Vagina (tissue), 2 donors: ENCODE data around the gene EVL. TPM values are rescaled to one million over a fixed set of nuclear protein-coding genes. Genes with fewer than 3 reads are reported as not detected.

Experiments
- DNase-seq, 2 donors: peaks; one replicate each; pipeline ENCODE4 v3.0.0-alpha.2; 2017; ENCODE audit errors: extremely low spot score in 2 of 2
- H3K27ac ChIP-seq: fragments of 200-600 bp; sonication (generic); one replicate; pipeline ENCODE4 v1.5.1; 2019
- H3K27me3 ChIP-seq: fragments of 200-600 bp; sonication (generic); one replicate; pipeline ENCODE4 v1.5.1; 2019
- H3K36me3 ChIP-seq, 2 donors: fragments of 200-600 bp; sonication (generic); one replicate each; pipeline ENCODE4 v1.5.1; 2017 to 2019
- H3K4me1 ChIP-seq: fragments of 200-600 bp; sonication (generic); one replicate; pipeline ENCODE4 v1.5.1; 2019
- H3K4me3 ChIP-seq, 2 donors: fragments of 200-600 bp; sonication (generic); 1 replicate in 1 of 2; 2 replicates in 1 of 2; pipeline ENCODE4 v1.5.1; 2016 to 2019
- H3K9me3 ChIP-seq: fragments of 200-600 bp; sonication (generic); one replicate; pipeline ENCODE4 v1.5.1; 2019
- CTCF ChIP-seq, 3 experiments: fragments of 450-650 bp in 2 of 3; fragments of 200-600 bp in 1 of 3; sonication (generic) in 1 of 3; IDR thresholded peaks; one replicate each; pipeline ENCODE4 v1.5.1; 2017 to 2019; ENCODE audit warnings: antibody characterized with exemption in 3 of 3, mild to moderate bottlenecking in 2 of 3, moderate library complexity in 2 of 3
- POLR2A ChIP-seq, 2 donors: fragments of 450-650 bp; IDR thresholded peaks; one replicate each; pipeline ENCODE4 v1.6.1; 2017; ENCODE audit warnings: antibody characterized with exemption in 2 of 2, mild to moderate bottlenecking in 2 of 2, moderate library complexity in 2 of 2
- POLR2AphosphoS5 ChIP-seq, 2 donors: sonication (generic); formaldehyde crosslinking; IDR thresholded peaks; one replicate each; pipeline ENCODE4 v1.9.0; 2017; ENCODE audit warnings: antibody characterized with exemption in 2 of 2, mild to moderate bottlenecking in 2 of 2, low read depth in 1 of 2; ENCODE audit not compliant: insufficient read depth in 1 of 2
- intact Hi-C: fragments of 100-400 bp; cut with DNase I; formaldehyde crosslinking; loops from one replicate; pipeline ENCODE4 v1.15.1; 2023
- total RNA-seq: library from RNA; depleted of rRNA; stranded (reverse); fragments of >200 nt; gene quantifications from one replicate; pipeline ENCODE4 v1.2.3, GENCODE V29; 2016

EVL gene
- total RNA-seq, 1 donor from 2014 or later = 112 TPM

GRCh38 chr14:100142073-100143040 lies 77.1 kb downstream of the EVL start:
- Histone ChIP-seq H3K4me1 (peaks cover 13% of the 10 kb centered on the region), H3K27me3 (no peaks in the 10 kb centered on the region), H3K4me3 (no peak overlapping the region), H3K36me3 (no peaks in the 10 kb centered on the region), H3K27ac (peak overlapping the region; percentile 55), H3K9me3 (no peaks in the 10 kb centered on the region)
- intact Hi-C loops = no loop called here
- DNase-seq = no peak
- TF ChIP-seq POLR2AphosphoS5 (IDR thresholded peaks at IDR 0.05; ENCODE audit: insufficient read depth in 1 of 2, low read depth in 1 of 2) (peak; percentile 44 to 60), CTCF (IDR thresholded peaks at IDR 0.05) (no peak)

- Histone ChIP-seq H3K27ac (no peak overlapping the region), H3K9me3 (no peaks in the 10 kb centered on the region), H3K36me3 (no peaks in the 10 kb centered on the region), H3K4me1 (peaks cover 13% of the 10 kb centered on the region), H3K27me3 (no peaks in the 10 kb centered on the region), H3K4me3 (no peak overlapping the region)
- TF ChIP-seq POLR2A (IDR thresholded peaks at IDR 0.05) = no peak
- no peak for TF ChIP-seq CTCF (IDR thresholded peaks at IDR 0.05)
- no peak for TF ChIP-seq POLR2AphosphoS5 (IDR thresholded peaks at IDR 0.05; ENCODE audit: insufficient read depth in 1 of 2, low read depth in 1 of 2)
- no peak for DNase-seq
- intact Hi-C loops = no loop called here
Observed at GRCh38 chr14:100143523-100143922, 78.3 kb downstream of the EVL start.

GRCh38 chr14:100143934-100144333 lies 78.7 kb downstream of the EVL start:
- no peaks in the 10 kb centered on the region for H3K36me3 ChIP-seq
- TF ChIP-seq CTCF (IDR thresholded peaks at IDR 0.05) = no peak
- no peak for TF ChIP-seq POLR2A (IDR thresholded peaks at IDR 0.05)
- no peak for TF ChIP-seq POLR2AphosphoS5 (IDR thresholded peaks at IDR 0.05; ENCODE audit: insufficient read depth in 1 of 2, low read depth in 1 of 2)
- intact Hi-C loops = no loop called here

GRCh38 chr14:100144645-100144995 lies 79.4 kb downstream of the EVL start:
- no peak for TF ChIP-seq POLR2A (IDR thresholded peaks at IDR 0.05)
- TF ChIP-seq CTCF (IDR thresholded peaks at IDR 0.05) = no peak
- no peak for TF ChIP-seq POLR2AphosphoS5 (IDR thresholded peaks at IDR 0.05; ENCODE audit: insufficient read depth in 1 of 2, low read depth in 1 of 2)
- H3K36me3 ChIP-seq = no peaks in the 10 kb centered on the region
- no peak overlapping the region for H3K4me3 ChIP-seq
- H3K9me3 ChIP-seq = no peaks in the 10 kb centered on the region
- no peak overlapping the region for H3K27ac ChIP-seq
- H3K4me1 ChIP-seq = peaks cover 14% of the 10 kb centered on the region
- H3K27me3 ChIP-seq = no peaks in the 10 kb centered on the region
- intact Hi-C loops = no loop called here
- DNase-seq = no peak

More at GRCh38 chr14:100143934-100144333, 78.7 kb downstream of the EVL start:
- Histone ChIP-seq H3K27me3 (no peaks in the 10 kb centered on the region), H3K4me3 (no peak overlapping the region), H3K27ac (no peak overlapping the region), H3K9me3 (no peaks in the 10 kb centered on the region), H3K4me1 (peaks cover 13% of the 10 kb centered on the region)
- no peak for DNase-seq
